ENCODE data around the gene ZHX3.

The ZHX3 gene

GRCh38 chr20:41221614-41222218, 95.8 kb downstream of the ZHX3 start:
- no peak for DNase-seq

DNA sequence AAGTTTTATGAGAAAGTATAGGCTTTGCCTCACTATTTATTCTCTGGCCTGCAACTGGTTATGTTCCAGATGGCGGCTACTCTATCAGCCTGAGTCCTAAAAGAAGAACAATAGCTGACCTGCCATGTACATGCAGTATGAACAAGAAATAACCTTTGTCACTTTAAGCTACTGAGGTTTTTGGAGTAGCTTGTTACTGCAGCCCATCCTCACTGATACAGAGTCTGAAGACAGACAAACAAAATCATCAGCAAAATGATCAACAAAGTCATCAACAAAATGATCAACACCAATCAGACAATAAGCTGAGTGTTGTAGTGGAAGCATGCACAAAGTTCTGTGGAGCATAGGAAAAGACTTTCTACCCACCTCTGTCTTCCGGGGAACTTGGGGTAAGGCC, 97.7 kb downstream of the ZHX3 start:
- DNase-seq = no peak

DNA sequence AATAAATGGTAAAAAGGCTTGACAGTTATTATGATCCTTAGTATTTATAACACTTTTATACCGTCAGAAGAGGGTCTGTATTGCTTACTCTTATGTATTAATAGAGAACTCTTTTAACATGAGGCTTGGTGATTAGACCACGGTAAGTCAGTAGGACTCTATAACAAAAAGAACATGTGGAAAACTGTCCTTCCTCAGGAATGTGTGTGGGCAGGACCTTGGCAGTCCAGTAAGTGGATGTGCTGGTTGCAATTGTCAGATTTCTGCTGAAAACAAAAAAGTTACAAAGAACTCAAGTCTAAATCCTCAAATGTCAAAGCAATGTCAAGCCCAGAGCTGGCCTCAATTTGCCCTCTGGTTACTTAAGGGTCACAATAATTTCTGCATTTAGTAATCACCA, 99.1 kb downstream of the ZHX3 start:
- peak; percentile 36 for DNase-seq

GRCh38 chr20:41217422-41217821, 100.1 kb downstream of the ZHX3 start:
- no peak for DNase-seq

GRCh38 chr20:41214666-41215065, 102.9 kb downstream of the ZHX3 start:
- no peak for DNase-seq

GRCh38 chr20:41214202-41214601, 103.3 kb downstream of the ZHX3 start:
- DNase-seq = no peak

- peak; percentile 40 for DNase-seq
Measured at GRCh38 chr20:41213150-41213820, 104.2 kb downstream of the ZHX3 start.

- no peak for DNase-seq
Measured at GRCh38 chr20:41205313-41205712, 112.2 kb downstream of the ZHX3 start.

- DNase-seq = no peak
Measured at GRCh38 chr20:41204304-41205265, 112.9 kb downstream of the ZHX3 start.

DNA sequence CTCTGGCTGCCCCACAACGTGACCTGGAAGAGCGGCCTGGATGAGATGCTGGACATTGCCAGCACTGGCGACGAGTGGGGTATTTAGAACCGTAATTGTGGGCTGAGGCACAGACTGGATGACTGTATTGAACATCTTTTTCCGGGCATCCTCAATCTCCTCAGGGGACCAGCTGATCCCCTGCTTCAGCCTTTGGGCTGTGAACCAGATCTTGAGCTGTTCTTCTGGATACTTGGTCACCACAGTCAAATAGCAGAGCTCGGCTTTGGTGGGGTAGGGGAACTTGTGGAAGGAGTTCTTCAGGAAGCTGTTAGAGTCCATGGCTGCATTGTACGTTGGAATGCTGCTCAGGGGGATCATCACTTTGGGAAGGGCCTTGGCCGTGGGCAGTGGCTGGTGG, 113.9 kb downstream of the ZHX3 start:
- DNase-seq = no peak

- no peak for DNase-seq
Measured at GRCh38 chr20:41202426-41202825, 115.1 kb downstream of the ZHX3 start.

DNA sequence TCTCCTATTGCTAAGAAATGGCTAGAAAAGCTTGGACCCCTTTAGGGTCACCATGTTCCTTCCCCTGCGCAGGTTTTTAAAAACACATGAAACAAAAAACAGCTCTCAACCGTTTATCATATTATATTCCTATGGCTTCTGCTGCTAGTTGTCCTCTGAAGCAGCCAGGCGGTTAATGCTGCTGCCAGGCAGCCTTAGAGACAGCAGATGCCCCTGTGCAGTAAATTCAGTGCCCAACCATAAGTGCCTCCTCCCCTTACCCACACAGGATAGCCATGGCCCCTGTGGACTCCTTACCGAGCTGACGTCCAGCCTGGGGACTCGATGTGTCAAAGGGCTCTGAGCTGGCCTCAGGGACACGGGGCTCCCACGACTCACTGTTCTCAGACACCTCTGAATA, 115.8 kb downstream of the ZHX3 start:
- DNase-seq = no peak

DNA sequence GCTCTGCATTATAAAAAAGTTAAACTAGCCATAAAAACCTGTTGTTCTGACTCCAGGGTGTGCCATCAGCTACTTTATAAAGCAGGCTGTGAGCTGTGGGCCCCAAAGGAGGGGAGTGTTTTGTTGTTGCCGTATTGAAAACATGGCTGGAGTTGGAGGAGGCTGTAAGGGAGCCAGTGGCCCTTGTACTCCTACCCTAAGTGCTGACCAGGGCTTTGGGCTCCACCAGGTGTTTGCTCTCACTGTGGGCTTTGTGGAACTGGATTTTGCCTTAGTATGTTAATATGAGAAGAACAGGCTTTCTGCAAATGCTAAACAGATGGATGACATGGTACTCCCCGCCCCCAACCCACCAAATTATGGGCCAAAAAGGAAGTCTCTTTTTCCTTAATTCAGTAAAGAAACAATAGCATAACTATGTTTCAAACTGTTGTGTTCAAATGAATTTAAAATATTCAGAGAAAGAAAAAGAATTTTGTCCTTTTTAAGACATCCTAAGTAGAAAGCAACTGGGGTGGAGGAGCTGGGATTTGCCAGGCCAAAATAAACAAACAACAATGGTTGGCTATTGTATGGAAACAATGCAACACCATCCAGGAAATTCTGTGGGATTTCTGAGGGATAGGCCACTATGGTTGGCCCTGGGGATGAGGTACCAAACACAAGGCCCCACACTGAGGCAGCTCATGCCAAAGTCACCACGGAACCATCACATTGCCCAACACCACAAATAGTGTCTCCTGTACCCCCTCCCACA, 116.9 kb downstream of the ZHX3 start:
- DNase-seq = no peak

- DNase-seq = no peak
Measured at GRCh38 chr20:41198443-41198842, 119.1 kb downstream of the ZHX3 start.

DNA sequence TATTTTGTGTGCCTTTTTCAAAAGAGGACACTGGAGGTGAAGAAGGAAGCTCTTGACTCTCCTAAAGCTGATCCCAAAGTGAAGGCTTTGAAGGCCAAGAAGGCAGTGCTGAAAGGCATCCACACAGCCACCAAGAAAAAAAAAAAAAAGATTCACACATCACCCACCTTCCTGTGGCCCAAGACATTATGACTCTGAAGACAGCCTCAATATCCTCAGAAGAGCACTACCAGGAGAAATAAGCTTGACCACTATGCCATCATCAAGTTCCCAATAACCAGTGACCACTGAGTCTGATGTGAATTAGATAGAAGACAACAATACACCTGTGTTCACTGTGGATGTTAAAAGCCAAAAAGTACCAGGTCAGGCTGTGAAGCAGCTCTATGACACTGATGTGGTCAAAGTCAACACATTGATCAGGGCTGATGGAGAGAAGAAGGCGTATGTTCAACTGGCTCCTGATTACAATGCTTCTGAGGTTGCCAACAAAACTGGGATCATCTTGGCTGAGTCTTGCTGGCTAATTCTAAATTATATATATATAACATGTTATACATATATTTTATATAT, 120.8 kb downstream of the ZHX3 start:
- DNase-seq = no peak

DNA sequence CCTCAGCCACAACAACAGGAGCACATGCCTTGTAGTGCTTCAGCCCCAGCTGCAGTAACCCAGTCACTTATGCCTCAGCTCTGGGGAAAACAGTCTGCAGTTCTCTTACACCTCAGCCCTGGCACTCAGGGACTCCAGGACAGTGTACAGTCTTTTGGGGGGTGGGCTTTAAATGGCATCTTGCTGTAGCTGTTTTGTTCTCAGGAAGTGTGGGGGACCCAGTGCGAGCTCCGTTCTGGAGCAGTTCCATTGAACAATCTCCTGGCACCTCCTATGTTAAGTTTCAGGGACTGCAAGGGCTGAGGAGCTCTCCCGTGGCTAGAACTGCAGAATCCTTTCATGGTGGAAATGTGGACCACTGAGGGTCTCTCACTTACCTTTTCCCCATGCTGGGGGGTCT, 125.0 kb downstream of the ZHX3 start:
- no peak for DNase-seq

DNA sequence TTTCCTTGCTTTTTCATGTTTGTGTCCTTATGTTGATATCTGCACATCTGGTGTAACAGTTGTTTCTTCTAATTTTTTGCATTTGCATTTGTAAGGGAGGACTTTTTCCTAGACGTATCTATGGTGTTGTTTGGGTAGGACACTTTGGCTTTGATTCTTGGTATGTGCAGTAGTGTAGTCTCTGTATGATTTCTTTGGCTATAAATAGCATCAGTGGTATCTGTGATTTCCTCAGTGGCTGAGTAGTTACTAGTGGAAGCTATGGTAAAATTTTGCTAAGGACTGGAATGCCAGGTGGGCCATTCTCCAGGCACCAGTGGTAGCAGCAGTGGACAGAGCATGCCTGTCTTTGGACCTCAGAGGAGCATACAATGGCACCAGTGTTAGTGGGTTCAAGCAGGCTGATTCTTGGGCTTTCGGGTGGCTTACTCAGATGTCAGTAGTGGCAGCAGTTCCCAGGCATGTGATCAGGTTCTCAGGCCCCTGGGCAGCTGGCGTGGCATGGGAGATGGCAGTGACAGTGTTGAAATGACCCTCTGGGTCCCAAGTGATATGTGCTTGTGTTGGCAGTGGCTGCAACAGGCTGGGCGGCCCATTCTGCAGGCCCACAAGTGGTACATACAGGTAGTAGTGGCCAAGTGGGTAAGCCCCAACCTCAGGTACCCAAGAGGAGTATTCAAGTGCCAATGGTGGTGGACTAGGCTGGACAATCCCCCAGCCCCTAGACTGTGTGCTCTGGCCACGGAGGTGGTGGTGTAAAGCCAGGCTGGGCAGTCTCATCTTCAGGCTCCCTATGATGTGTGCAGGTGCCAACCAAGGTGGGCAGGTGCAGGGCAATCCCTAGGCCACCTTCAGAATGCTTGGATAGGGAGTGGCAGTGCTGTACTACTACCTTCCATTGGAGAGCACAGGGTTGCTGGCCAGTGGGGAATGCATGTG, 125.7 kb downstream of the ZHX3 start:
- DNase-seq = no peak

DNA sequence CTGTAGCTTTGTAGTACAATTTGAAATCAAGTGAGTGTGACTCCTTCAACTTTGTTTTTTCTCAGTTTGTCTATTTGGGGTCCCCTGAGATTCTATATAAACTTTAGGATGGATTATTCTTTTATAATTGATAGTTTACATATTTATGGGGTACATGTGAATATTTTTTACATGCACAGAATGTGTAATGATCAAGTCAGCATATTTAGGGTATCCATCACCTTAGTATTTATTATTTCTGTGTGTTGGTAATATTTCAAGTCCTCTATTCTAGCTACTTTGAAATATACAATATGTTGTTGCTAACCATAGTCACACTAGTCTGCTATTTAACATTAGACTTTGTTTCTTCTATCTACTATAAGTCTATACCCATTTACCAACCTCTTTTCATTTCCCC, 129.9 kb downstream of the ZHX3 start:
- DNase-seq = no peak

DNA sequence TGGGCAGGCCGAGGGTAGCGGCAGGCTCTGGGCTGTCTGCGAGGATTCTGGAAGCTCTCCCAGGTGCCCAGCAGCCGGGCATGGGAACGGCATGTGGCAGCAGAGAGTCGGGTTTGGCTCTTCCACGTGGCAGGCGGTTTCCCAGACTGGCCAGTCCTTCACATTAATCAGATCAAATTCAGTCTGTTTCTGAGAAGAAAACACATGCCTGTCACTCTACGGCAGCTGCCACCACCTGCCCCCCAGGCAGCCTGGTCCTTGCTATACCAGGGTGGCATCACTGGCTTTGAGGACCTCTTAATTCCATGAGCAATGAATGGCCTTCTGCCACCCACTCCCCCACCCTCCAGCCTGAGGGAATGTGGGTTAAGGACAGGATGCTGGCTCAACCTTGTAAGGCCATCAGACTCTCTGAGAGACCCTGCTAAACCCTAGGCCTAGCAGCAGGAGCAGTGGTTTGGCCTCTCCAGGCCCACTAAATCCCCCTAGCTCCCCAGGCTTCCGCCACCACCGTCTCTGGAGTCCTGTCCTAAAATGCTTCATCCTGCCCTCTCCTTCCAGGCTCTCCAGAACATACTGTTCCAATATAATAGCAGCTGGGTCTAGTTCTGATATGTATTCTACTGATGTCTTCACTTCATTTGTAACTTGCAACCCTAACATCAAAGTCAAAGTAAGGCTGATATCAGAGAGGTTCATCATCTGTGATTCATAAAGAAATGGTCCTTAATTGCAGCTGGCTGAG, 132.3 kb downstream of the ZHX3 start:
- DNase-seq = no peak

- DNase-seq = no peak
Measured at GRCh38 chr20:41183831-41184230, 133.7 kb downstream of the ZHX3 start.

DNA sequence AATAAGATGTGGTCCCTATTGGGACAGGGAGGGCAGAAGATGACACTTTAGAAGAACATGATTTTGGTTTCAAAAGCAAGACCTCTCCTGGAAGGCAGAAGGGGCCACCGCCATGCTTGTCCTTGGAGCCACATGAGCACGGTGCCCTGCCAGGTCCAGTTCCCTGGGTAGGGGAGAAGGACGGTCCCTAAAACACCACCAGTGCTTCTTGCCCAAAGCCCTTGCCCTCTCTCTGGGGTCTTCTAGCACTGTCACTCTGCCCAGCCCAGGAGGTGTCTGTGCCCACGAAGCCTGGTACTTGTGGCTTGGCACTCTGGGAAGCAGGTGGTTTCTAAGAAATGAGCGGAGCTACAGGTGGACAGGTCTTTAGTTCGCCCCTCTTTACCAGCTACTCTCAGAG, 134.1 kb downstream of the ZHX3 start:
- no peak for DNase-seq

Data from HCEC 1CT (cell line).